ENCODE data around the gene FBN2.

The FBN2 gene

DNA sequence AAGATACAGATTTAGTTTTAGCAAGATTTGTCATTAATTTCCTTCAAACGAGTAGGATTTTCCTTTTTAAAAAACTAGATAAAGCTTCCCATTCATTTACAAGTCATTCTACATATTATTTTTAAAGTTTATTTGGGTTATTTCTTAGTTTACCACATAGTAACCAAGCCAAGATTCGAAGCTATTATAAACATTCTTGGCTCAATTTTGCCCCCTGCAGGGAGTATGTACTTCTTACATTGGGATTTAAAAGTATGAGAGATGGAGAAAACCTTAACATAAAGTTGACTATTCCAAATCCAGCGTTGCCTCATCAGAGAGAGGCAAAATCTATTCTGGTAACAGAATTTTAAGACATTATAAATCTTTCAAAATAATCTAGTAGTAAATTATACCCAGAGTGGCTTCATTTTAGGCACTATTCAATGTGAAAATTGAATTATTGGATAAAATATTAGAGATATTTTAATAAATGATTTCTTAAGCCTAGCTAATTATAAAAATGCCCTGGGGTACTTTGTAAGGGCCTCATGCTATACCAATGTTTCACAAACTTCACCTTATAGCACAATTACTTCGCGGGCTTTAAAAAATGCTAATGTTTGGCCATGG, 39.1 kb downstream of the FBN2 start:
- no peak overlapping the region for H3K4me3 ChIP-seq (ENCODE audit: control insufficient read depth, low read depth, low read length)
- peak; percentile 75 for DNase-seq (ENCODE audit: low read depth)
- TF ChIP-seq, protein P1, sequence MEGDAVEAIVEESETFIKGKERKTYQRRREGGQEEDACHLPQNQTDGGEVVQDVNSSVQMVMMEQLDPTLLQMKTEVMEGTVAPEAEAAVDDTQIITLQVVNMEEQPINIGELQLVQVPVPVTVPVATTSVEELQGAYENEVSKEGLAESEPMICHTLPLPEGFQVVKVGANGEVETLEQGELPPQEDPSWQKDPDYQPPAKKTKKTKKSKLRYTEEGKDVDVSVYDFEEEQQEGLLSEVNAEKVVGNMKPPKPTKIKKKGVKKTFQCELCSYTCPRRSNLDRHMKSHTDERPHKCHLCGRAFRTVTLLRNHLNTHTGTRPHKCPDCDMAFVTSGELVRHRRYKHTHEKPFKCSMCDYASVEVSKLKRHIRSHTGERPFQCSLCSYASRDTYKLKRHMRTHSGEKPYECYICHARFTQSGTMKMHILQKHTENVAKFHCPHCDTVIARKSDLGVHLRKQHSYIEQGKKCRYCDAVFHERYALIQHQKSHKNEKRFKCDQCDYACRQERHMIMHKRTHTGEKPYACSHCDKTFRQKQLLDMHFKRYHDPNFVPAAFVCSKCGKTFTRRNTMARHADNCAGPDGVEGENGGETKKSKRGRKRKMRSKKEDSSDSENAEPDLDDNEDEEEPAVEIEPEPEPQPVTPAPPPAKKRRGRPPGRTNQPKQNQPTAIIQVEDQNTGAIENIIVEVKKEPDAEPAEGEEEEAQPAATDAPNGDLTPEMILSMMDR (conservative IDR thresholded peaks at IDR 0.05; ENCODE audit: control insufficient read depth, insufficient read depth, low read depth, low read length) = peak; percentile 60

DNA sequence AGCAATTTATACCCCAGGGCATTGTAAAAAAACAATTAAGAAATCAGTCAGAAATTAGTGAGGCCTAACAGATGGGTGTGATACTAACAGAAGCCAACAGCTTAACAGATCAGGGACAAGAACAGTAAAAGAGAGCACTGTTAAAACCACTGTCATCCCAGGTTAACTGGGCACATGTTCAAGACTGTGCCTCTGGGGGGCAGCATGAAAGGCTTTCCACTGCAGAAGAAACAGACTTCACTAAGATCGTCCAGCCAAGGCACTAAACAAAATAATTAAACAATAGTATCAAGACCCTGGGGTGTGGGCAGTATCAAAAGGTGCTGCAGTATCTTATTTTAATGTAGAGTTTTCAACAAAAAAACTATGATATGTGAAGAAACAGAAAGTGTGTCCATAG, 43.5 kb downstream of the FBN2 start:
- H3K4me3 ChIP-seq (ENCODE audit: control insufficient read depth, low read depth, low read length) = no peak overlapping the region
- TF ChIP-seq, protein P1 (conservative IDR thresholded peaks at IDR 0.05; ENCODE audit: control insufficient read depth, insufficient read depth, low read depth, low read length) = peak; percentile 33
- DNase-seq (ENCODE audit: low read depth) = peak; percentile 12

GRCh38 chr5:128493657-128494329, 44.3 kb downstream of the FBN2 start:
- TF ChIP-seq, protein P1 (conservative IDR thresholded peaks at IDR 0.05; ENCODE audit: control insufficient read depth, insufficient read depth, low read depth, low read length) = no peak
- no peak overlapping the region for H3K4me3 ChIP-seq (ENCODE audit: control insufficient read depth, low read depth, low read length)
- peak; percentile 5 for DNase-seq (ENCODE audit: low read depth)

DNA sequence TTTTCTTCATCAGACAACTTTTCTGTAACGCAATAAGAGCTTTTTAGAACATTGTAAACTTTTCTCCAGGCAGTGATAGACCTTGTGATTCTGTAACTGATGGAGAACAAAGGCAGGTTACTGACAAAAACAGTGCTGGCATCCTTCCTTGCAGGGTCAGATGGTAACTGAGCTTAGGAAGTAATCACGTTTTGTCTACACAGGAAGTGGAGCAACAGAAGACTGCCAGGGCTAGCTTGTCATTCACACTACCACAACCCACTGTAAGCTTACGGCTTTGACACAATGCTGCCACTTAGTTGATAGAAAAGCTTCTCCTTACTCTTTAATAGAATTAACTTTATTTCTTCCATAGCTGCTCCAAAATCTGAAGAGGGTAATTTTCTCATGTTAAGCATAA, 46.8 kb downstream of the FBN2 start:
- DNase-seq (ENCODE audit: low read depth) = peak; percentile 52
- TF ChIP-seq, protein P1 (conservative IDR thresholded peaks at IDR 0.05; ENCODE audit: control insufficient read depth, insufficient read depth, low read depth, low read length) = no peak
- no peak overlapping the region for H3K4me3 ChIP-seq (ENCODE audit: control insufficient read depth, low read depth, low read length)

DNA sequence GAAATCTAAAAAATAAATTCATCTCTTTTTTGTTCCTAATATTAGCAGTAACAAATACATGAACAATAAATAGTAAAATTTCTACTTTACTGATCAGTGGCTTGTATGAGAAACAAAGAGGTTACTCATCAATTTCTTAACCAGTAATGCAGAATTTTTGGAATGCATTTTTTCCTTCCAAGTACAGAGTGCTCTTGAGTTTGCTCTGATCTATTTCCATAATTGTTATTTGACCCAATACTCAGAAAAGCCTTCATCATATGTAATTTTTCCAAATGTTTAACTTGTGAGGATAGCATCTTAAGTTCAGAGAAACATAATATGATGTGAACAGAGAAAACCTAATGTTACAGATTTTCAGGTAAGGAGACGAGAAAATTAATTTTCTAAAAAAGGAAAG, 47.3 kb downstream of the FBN2 start:
- no peak overlapping the region for H3K4me3 ChIP-seq (ENCODE audit: control insufficient read depth, low read depth, low read length)
- TF ChIP-seq, protein P1 (conservative IDR thresholded peaks at IDR 0.05; ENCODE audit: control insufficient read depth, insufficient read depth, low read depth, low read length) = no peak
- peak; percentile 24 for DNase-seq (ENCODE audit: low read depth)

GRCh38 chr5:128487041-128487440, 51.0 kb downstream of the FBN2 start:
- peak; percentile 24 for DNase-seq (ENCODE audit: low read depth)
- TF ChIP-seq, protein P1 (conservative IDR thresholded peaks at IDR 0.05; ENCODE audit: control insufficient read depth, insufficient read depth, low read depth, low read length) = no peak

More at GRCh38 chr5:128487041-128487440, 51.0 kb downstream of the FBN2 start:
- no peak overlapping the region for H3K4me3 ChIP-seq (ENCODE audit: control insufficient read depth, low read depth, low read length)
